ENCODE data around the gene TCF7L2. TPM values are rescaled to one million over a fixed set of nuclear protein-coding genes. Genes with fewer than 3 reads are reported as not detected.
A peak's percentile ranks its signal among the peaks of the same experiment; 100 is the strongest.

The TCF7L2 gene
- total RNA-seq, 2 donors from 2014 or later, result 9.1 to 25.7 TPM

DNA sequence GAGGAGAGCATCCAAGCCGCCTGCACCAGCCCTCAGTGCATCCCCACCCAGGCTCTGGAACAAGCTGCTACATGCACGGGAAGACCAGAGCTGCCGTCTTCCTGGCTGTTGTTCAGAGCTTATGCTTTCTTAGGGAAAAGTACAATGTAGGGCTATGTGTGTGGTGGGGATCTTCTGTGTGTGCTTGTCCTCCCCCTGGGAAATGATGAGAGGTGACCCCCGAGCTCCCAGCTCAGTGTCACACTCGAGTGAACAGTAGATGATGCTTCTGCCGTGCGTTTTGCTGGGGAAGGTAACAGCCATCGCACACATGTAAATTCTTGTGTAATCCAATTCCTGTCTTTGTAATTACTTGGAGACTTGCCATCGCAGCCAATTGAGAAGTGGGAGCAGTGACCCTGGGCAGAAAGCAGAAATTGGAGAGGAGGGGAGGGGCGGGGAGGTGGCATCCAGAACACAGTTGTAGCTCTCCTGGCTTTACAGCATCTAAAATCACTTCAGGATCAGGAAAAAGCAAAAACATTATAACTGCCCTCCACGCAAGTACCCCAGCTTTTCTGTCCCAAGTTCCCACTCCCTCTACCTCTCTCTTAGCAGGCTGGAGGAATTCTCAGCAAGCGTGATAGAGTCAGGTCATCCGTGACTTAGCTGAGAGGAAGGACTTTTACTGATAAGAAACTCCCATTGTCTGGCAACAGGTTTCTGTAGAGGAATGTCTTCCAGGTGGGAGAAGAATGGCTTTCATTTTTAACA, 149.6 kb downstream of the TCF7L2 start:
- H3K4me1 ChIP-seq, result peaks cover 8% of the 10 kb centered on the region
- H3K27me3 ChIP-seq, result no peaks in the 10 kb centered on the region
- intact Hi-C loops (cut with DNase I), result no loop called here
- H3K9me3 ChIP-seq, result no peaks in the 10 kb centered on the region
- ATAC-seq (no peak), DNase-seq (peak in 2 of 4 donors; percentile 30 to 44)
- TF ChIP-seq POLR2A (IDR thresholded peaks at IDR 0.05), result no peak
- TF ChIP-seq, protein P1, sequence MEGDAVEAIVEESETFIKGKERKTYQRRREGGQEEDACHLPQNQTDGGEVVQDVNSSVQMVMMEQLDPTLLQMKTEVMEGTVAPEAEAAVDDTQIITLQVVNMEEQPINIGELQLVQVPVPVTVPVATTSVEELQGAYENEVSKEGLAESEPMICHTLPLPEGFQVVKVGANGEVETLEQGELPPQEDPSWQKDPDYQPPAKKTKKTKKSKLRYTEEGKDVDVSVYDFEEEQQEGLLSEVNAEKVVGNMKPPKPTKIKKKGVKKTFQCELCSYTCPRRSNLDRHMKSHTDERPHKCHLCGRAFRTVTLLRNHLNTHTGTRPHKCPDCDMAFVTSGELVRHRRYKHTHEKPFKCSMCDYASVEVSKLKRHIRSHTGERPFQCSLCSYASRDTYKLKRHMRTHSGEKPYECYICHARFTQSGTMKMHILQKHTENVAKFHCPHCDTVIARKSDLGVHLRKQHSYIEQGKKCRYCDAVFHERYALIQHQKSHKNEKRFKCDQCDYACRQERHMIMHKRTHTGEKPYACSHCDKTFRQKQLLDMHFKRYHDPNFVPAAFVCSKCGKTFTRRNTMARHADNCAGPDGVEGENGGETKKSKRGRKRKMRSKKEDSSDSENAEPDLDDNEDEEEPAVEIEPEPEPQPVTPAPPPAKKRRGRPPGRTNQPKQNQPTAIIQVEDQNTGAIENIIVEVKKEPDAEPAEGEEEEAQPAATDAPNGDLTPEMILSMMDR (IDR thresholded peaks at IDR 0.05), result no peak
- WGBS, 2 donors, result 61 to 68% methylated on average over 13 of the region's 13 CpGs
- no peaks in the 10 kb centered on the region for H3K36me3 ChIP-seq (replicated peaks in 1 of 2; ENCODE audit: insufficient read depth in 1 of 2, low read depth in 2 of 2)
- peak overlapping the region in 1 of 4 donors; percentile 10 for H3K27ac ChIP-seq
- H3K4me3 ChIP-seq, result no peak overlapping the region

DNA sequence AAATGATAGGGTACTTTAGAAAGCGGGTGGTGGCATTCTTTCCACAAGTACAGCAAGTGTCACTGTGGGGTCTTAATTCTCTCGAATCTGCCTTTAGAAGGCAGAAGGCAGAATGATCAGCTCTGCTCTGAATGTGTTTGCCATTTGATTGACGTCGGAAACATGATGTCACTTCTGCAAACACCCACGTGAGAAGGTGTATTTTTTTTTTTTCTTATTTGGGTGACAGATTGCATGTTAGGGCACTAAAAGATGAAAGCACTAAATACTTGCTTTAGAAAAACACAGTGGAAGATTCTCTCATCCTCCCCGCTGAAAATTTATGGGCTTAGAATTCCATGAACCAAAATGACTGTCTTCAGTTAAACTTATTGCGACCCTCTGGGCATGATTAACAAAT, 150.2 kb downstream of the TCF7L2 start:
- Histone ChIP-seq H3K27me3 (no peaks in the 10 kb centered on the region), H3K36me3 (replicated peaks in 1 of 2; ENCODE audit: insufficient read depth in 1 of 2, low read depth in 2 of 2) (no peaks in the 10 kb centered on the region), H3K4me3 (no peak overlapping the region), H3K9me3 (no peaks in the 10 kb centered on the region), H3K27ac (no peak overlapping the region), H3K4me1 (peaks cover 8% of the 10 kb centered on the region)
- TF ChIP-seq, protein P1 (IDR thresholded peaks at IDR 0.05), result no peak
- DNase-seq (no peak), ATAC-seq (no peak)
- 72 to 76% methylated on average over 7 of the region's 7 CpGs for WGBS, 2 donors
- intact Hi-C loops (cut with DNase I), result no loop called here

DNA sequence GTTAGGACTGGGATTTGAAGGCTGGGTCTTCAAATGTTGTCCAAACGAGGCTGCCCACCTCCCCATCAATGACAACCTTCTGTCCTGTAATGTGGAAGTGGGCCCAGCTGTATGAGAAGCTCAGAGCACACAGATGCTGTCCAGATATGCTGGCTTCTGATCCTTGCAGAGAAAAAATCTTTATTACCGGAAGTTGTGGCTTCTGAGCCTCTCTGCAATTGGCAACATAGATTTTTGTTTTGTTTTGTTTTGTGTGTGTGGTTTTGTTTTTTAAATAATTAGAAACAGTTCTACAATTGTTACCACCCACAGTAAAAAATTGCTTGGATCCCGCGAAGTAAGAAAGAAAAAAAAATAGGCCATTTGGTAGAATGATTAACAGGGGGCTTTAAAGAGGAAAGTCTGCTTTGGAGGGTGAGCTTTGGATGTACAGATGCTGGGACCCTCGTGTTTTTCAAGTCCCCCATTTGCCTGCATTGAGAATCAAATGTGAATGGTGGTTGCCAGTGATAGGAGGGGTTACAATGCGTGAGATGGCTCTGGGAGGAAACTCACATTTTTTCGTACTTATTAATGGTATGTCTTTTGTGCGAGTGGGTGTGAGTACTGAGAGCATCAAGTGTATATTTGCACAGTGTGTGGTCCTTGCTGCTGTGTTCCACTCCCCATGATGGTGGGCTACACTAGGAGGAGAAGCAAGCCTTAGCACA, 153.2 kb downstream of the TCF7L2 start:
- Histone ChIP-seq H3K27me3 (no peaks in the 10 kb centered on the region), H3K36me3 (replicated peaks in 1 of 2; ENCODE audit: insufficient read depth in 1 of 2, low read depth in 2 of 2) (no peaks in the 10 kb centered on the region), H3K27ac (no peak overlapping the region), H3K9me3 (no peaks in the 10 kb centered on the region), H3K4me1 (peaks cover 20% of the 10 kb centered on the region), H3K4me3 (no peak overlapping the region)
- DNase-seq, result no peak
- TF ChIP-seq, protein P1 (IDR thresholded peaks at IDR 0.05), result no peak
- TF ChIP-seq POLR2A (IDR thresholded peaks at IDR 0.05), result no peak
- WGBS, 2 donors, result 74 to 75% methylated on average over 8 of the region's 8 CpGs
- intact Hi-C loops (cut with DNase I), result no loop called here
- no peak for ATAC-seq

DNA sequence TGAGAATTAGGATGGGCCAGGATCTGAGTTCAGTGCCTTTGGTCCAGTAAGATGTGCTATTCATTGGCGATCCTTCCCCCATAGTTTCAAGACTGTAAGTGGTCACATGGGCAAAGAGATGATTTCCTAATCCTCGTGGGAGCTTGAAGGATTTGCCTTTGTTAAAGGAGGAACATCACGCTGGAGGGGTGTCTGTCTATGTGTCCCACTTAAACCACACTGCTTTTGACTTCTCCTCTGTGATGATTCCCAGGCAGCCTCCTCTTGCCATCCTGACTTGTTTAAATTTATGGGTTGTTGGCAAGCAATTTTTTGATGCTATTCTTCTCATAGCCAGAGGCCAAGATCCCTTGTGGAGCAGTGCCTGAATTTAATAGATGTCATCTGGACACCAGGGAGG, 154.0 kb downstream of the TCF7L2 start:
- TF ChIP-seq, protein P1 (IDR thresholded peaks at IDR 0.05), result no peak
- TF ChIP-seq POLR2A (IDR thresholded peaks at IDR 0.05), result no peak
- WGBS, 2 donors, result 71 to 79% methylated on average over 3 of the region's 3 CpGs
- H3K4me3 ChIP-seq, result no peak overlapping the region
- ATAC-seq, result no peak
- H3K27me3 ChIP-seq, result no peaks in the 10 kb centered on the region
- H3K4me1 ChIP-seq, result peaks cover 20% of the 10 kb centered on the region
- no peaks in the 10 kb centered on the region for H3K9me3 ChIP-seq
- no peak for DNase-seq
- no peaks in the 10 kb centered on the region for H3K36me3 ChIP-seq (replicated peaks in 1 of 2; ENCODE audit: insufficient read depth in 1 of 2, low read depth in 2 of 2)
- no peak overlapping the region for H3K27ac ChIP-seq
- intact Hi-C loops (cut with DNase I), result no loop called here

All from body of pancreas (tissue), 4 donors.